ENCODE measurements around the gene SRBD1. TPM values are rescaled to one million over a fixed set of nuclear protein-coding genes. Genes with fewer than 3 reads are reported as not detected.

The SRBD1 gene
- total and polyA plus RNA-seq, 4 donors = 4.0 to 22.2 (median 10.0) TPM

DNA sequence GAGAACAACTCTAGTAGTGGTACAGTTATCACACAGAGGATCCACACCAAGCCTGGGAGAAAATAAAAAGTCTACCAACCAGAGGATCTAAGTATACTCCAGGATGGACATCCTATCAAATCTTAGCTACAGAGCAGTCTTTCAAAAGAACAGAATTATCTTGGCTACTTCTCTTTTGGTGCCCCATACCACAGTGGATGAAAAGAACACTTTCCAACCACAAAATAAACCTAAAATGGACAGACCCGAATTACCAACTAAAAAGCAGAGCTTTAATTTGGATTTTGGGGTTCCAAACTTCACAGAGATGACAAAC is 116.1 kb downstream of the SRBD1 start:
- WGBS = 36% methylated on average over 1 of the region's 1 CpG

DNA sequence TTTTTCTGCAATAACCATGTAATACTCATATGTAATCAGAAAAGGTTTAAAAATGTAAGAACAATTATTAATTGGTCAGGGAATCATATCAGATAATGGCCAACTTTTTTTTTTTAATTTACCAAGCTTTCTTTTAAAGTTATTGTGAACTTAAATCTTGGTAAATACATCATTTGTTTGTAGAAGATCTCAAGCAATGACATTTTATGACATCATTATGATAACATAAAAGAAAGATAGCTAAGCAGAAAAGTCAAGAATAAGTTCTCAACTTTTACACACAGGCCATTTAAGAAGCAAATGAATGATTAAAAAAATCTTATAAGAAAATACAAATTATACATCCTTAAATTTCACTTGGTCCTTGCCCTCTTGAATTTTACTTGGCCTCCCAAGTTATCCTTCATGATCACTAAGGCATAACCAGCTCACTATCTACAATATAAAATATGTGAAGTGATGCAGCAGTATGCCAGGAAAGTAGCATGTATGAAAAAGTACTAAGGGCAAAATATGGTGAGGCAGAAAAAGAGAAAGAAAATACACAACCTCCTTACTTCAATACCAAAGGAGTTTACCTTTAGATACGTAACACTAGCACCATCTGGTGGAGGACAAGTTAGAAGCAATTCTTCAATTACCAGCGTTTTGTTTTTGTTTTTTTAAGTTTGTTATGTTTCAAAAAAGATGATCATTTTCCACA is 116.6 kb downstream of the SRBD1 start:
- Histone ChIP-seq H3K4me3 (ENCODE audit: low read depth in 1 of 3, low read length in 3 of 3) (no peak overlapping the region), H3K4me1 (ENCODE audit: control insufficient read depth in 4 of 4, insufficient read depth in 4 of 4, low read length in 3 of 4) (no peaks in the 10 kb centered on the region), H3K36me3 (ENCODE audit: control insufficient read depth in 4 of 4, insufficient read depth in 3 of 4, low read depth in 1 of 4, low read length in 3 of 4) (no peaks in the 10 kb centered on the region), H3K9me3 (ENCODE audit: control insufficient read depth in 4 of 4, low read length in 3 of 4) (no peaks in the 10 kb centered on the region), H3K27me3 (ENCODE audit: control insufficient read depth in 4 of 4, insufficient read depth in 4 of 4, low read length in 3 of 4) (no peaks in the 10 kb centered on the region), H3K27ac (ENCODE audit: low read depth in 1 of 2, low read length in 2 of 2) (no peak overlapping the region), H3K9ac (ENCODE audit: low read depth in 1 of 2, low read length in 2 of 2) (no peak overlapping the region)
- TF ChIP-seq FOXA2 (IDR thresholded peaks at IDR 0.05) (no peak), SP1 (IDR thresholded peaks at IDR 0.05) (no peak), RAD21 (IDR thresholded peaks at IDR 0.05) (peak; percentile 91 to 93)
- TF ChIP-seq, protein P1, sequence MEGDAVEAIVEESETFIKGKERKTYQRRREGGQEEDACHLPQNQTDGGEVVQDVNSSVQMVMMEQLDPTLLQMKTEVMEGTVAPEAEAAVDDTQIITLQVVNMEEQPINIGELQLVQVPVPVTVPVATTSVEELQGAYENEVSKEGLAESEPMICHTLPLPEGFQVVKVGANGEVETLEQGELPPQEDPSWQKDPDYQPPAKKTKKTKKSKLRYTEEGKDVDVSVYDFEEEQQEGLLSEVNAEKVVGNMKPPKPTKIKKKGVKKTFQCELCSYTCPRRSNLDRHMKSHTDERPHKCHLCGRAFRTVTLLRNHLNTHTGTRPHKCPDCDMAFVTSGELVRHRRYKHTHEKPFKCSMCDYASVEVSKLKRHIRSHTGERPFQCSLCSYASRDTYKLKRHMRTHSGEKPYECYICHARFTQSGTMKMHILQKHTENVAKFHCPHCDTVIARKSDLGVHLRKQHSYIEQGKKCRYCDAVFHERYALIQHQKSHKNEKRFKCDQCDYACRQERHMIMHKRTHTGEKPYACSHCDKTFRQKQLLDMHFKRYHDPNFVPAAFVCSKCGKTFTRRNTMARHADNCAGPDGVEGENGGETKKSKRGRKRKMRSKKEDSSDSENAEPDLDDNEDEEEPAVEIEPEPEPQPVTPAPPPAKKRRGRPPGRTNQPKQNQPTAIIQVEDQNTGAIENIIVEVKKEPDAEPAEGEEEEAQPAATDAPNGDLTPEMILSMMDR (IDR thresholded peaks at IDR 0.05; ENCODE audit: low read depth, low read length, missing input control) = peak; percentile 76
- whole genome bisulfite sequencing = 12% methylated on average over 2 of the region's 2 CpGs
- DNase-seq (ENCODE audit: low spot score) = no peak

More for the DNA sequence above, 116.1 kb downstream of the SRBD1 start:
- H3K4me3 ChIP-seq (ENCODE audit: low read depth in 1 of 3, low read length in 3 of 3) = no peak overlapping the region
- TF ChIP-seq RXRA (IDR thresholded peaks at IDR 0.05) (no peak), YY1 (IDR thresholded peaks at IDR 0.05) (no peak), JUND (IDR thresholded peaks at IDR 0.05) (no peak), SP1 (IDR thresholded peaks at IDR 0.05) (no peak), GABPA (IDR thresholded peaks at IDR 0.05 in 1 of 2, conservative IDR thresholded peaks at IDR 0.05 in 1 of 2) (no peak), EGR1 (IDR thresholded peaks at IDR 0.05; ENCODE audit: low read depth in 2 of 2) (no peak), NR2F2 (IDR thresholded peaks at IDR 0.05) (no peak)
- TF ChIP-seq, protein P2, sequence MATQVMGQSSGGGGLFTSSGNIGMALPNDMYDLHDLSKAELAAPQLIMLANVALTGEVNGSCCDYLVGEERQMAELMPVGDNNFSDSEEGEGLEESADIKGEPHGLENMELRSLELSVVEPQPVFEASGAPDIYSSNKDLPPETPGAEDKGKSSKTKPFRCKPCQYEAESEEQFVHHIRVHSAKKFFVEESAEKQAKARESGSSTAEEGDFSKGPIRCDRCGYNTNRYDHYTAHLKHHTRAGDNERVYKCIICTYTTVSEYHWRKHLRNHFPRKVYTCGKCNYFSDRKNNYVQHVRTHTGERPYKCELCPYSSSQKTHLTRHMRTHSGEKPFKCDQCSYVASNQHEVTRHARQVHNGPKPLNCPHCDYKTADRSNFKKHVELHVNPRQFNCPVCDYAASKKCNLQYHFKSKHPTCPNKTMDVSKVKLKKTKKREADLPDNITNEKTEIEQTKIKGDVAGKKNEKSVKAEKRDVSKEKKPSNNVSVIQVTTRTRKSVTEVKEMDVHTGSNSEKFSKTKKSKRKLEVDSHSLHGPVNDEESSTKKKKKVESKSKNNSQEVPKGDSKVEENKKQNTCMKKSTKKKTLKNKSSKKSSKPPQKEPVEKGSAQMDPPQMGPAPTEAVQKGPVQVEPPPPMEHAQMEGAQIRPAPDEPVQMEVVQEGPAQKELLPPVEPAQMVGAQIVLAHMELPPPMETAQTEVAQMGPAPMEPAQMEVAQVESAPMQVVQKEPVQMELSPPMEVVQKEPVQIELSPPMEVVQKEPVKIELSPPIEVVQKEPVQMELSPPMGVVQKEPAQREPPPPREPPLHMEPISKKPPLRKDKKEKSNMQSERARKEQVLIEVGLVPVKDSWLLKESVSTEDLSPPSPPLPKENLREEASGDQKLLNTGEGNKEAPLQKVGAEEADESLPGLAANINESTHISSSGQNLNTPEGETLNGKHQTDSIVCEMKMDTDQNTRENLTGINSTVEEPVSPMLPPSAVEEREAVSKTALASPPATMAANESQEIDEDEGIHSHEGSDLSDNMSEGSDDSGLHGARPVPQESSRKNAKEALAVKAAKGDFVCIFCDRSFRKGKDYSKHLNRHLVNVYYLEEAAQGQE (IDR thresholded peaks at IDR 0.05) = no peak
- TF ChIP-seq, protein P3, sequence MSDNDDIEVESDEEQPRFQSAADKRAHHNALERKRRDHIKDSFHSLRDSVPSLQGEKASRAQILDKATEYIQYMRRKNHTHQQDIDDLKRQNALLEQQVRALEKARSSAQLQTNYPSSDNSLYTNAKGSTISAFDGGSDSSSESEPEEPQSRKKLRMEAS (IDR thresholded peaks at IDR 0.05) = no peak
- no peak for DNase-seq (ENCODE audit: low spot score)
- H3K9me3 ChIP-seq (ENCODE audit: control insufficient read depth in 4 of 4, low read length in 3 of 4) = no peaks in the 10 kb centered on the region
- no peaks in the 10 kb centered on the region for H3K4me1 ChIP-seq (ENCODE audit: control insufficient read depth in 4 of 4, insufficient read depth in 4 of 4, low read length in 3 of 4)
- H3K9ac ChIP-seq (ENCODE audit: low read depth in 1 of 2, low read length in 2 of 2) = no peak overlapping the region
- H3K27me3 ChIP-seq (ENCODE audit: control insufficient read depth in 4 of 4, insufficient read depth in 4 of 4, low read length in 3 of 4) = no peaks in the 10 kb centered on the region
- H3K27ac ChIP-seq (ENCODE audit: low read depth in 1 of 2, low read length in 2 of 2) = no peak overlapping the region
- no peaks in the 10 kb centered on the region for H3K36me3 ChIP-seq (ENCODE audit: control insufficient read depth in 4 of 4, insufficient read depth in 3 of 4, low read depth in 1 of 4, low read length in 3 of 4)

DNA sequence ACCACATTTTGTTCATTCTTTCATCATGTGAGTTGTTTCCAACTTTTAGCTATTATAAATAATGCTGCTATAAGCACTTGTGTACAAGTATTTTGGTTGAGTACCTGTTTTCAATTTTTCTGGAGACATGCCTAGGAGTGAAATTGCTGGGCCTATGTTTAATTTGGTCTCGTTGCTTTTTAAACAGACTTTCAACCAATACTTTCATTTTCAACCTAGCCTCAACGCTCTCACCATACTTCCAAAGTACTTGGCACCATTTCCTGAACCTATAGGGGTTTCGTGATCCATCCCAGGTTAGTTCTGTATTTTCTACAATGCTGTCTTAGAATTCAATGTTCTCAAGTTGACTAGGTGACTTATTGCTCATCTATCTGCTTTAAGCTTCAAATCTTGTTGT is 126.1 kb downstream of the SRBD1 start:
- 71% methylated on average over 3 of the region's 3 CpGs for WGBS
- Histone ChIP-seq H3K27ac (ENCODE audit: low read depth in 1 of 2, low read length in 2 of 2) (no peak overlapping the region), H3K9ac (ENCODE audit: low read depth in 1 of 2, low read length in 2 of 2) (no peak overlapping the region), H3K4me1 (ENCODE audit: control insufficient read depth in 4 of 4, insufficient read depth in 4 of 4, low read length in 3 of 4) (no peaks in the 10 kb centered on the region), H3K36me3 (ENCODE audit: control insufficient read depth in 4 of 4, insufficient read depth in 3 of 4, low read depth in 1 of 4, low read length in 3 of 4) (peaks cover 0 to 3% (median under 1%) of the 10 kb centered on the region in 4 donors), H3K9me3 (ENCODE audit: control insufficient read depth in 4 of 4, low read length in 3 of 4) (no peaks in the 10 kb centered on the region), H3K27me3 (ENCODE audit: control insufficient read depth in 4 of 4, insufficient read depth in 4 of 4, low read length in 3 of 4) (no peaks in the 10 kb centered on the region), H3K4me3 (ENCODE audit: low read depth in 1 of 3, low read length in 3 of 3) (no peak overlapping the region)
- TF ChIP-seq FOXA2 (IDR thresholded peaks at IDR 0.05) (no peak), RAD21 (IDR thresholded peaks at IDR 0.05) (no peak)
- no peak for DNase-seq (ENCODE audit: low spot score)
